ENCODE measurements around the gene CD99L2.

GRCh38 chrX:150763303-150763797 lies 135.1 kb downstream of the CD99L2 start:
- no peak for TF ChIP-seq CTCF (IDR thresholded peaks at IDR 0.05; ENCODE audit: poor library complexity, severe bottlenecking)
- no peak for TF ChIP-seq EZH2 (IDR thresholded peaks at IDR 0.05; ENCODE audit: borderline replicate concordance, insufficient read depth, low read length, poor library complexity, severe bottlenecking)
- TF ChIP-seq POLR2AphosphoS5 (IDR thresholded peaks at IDR 0.05) = no peak
- TF ChIP-seq RAD21 (conservative IDR thresholded peaks at IDR 0.05) = no peak
